IMR-90 (cell line): ENCODE results near the gene CILP. TPM values are rescaled to one million over a fixed set of nuclear protein-coding genes. Genes with fewer than 3 reads are reported as not detected.

Experiments used
- ATAC-seq: fragments of 200-7000 bp; cut with Tn5 transposase; 2 replicates; pipeline ENCODE4 v1.9.1; 2020; ENCODE audit warnings: low read depth, mild to moderate bottlenecking, moderate library complexity
- BruUV-seq: library from RNA; stranded (reverse); fragments of 400-500 nt; replicated peaks from 2 replicates; lab custom pipeline; 2021; lab: Mats Ljungman, UMichigan
- CTCF ChIA-PET: fragments of 300-600 bp; formaldehyde crosslinking; extraction: SDS; loops from one replicate; lab custom pipeline; 2021; ENCODE audit warnings: antibody characterized with exemption; lab: Yijun Ruan, JAX
- POLR2A ChIA-PET: fragments of 300-600 bp; sonication (Branson Sonifier 250); formaldehyde crosslinking; loops from one replicate; lab custom pipeline; 2022; ENCODE audit warnings: antibody characterized with exemption; ENCODE audit not compliant: unreplicated experiment; lab: Charles Lee
- DNase-seq: peaks from one replicate; pipeline ENCODE4 v3.0.0; 2013
- H2AFZ ChIP-seq: replicated peaks from 2 replicates; pipeline ENCODE3; 2013; ENCODE audit warnings: low read length, mild to moderate bottlenecking; ENCODE audit not compliant: poor library complexity
- H2AK5ac ChIP-seq: 2 replicates; pipeline ENCODE4 v1.6.1; 2013; ENCODE audit warnings: low read depth, low read length, inconsistent platforms
- H2AK9ac ChIP-seq: replicated peaks from 2 replicates; pipeline ENCODE3; 2013; ENCODE audit warnings: mild to moderate bottlenecking, low read depth, low read length, moderate library complexity; ENCODE audit not compliant: poor library complexity
- H2BK120ac ChIP-seq: 2 replicates; pipeline ENCODE4 v1.6.1; 2013; ENCODE audit warnings: low read depth, low read length, inconsistent platforms
- H2BK15ac ChIP-seq: 3 replicates; pipeline ENCODE4 v1.6.1; 2013; ENCODE audit warnings: low read depth, low read length, inconsistent platforms
- H2BK20ac ChIP-seq: 2 replicates; pipeline ENCODE4 v1.6.1; 2013; ENCODE audit warnings: low read depth, mild to moderate bottlenecking, inconsistent platforms, low read length, moderate library complexity
- H2BK5ac ChIP-seq: 2 replicates; pipeline ENCODE4 v1.6.1; 2013; ENCODE audit warnings: mild to moderate bottlenecking, low read depth, low read length, inconsistent platforms; ENCODE audit not compliant: poor library complexity, severe bottlenecking
- H3K14ac ChIP-seq: replicated peaks from 2 replicates; pipeline ENCODE4 v1.6.1; 2013; ENCODE audit warnings: low read depth, low read length, inconsistent platforms
- H3K18ac ChIP-seq: 2 replicates; pipeline ENCODE4 v1.6.1; 2013; ENCODE audit warnings: low read depth, low read length, control low read depth
- H3K23ac ChIP-seq: 2 replicates; pipeline ENCODE4 v1.6.1; 2013; ENCODE audit warnings: low read depth, low read length, inconsistent platforms
- H3K27ac ChIP-seq: 2 replicates; pipeline ENCODE4 v1.5.1; 2013; ENCODE audit warnings: mild to moderate bottlenecking, control low read depth, low read length; ENCODE audit not compliant: insufficient read depth
- H3K27me3 ChIP-seq: 2 replicates; pipeline ENCODE4 v1.6.1; 2013; ENCODE audit warnings: low read length; ENCODE audit not compliant: control insufficient read depth, insufficient read depth
- H3K36me3 ChIP-seq: 2 replicates; pipeline ENCODE4 v1.6.1; 2013; ENCODE audit warnings: low read length, mixed read lengths; ENCODE audit not compliant: control insufficient read depth, insufficient read depth
- H3K4ac ChIP-seq: 2 replicates; pipeline ENCODE4 v1.6.1; 2013; ENCODE audit warnings: low read depth, low read length, inconsistent platforms
- H3K4me1 ChIP-seq: 2 replicates; pipeline ENCODE4 v1.6.1; 2013; ENCODE audit warnings: low read length, mixed read lengths; ENCODE audit not compliant: control insufficient read depth, insufficient read depth
- H3K4me2 ChIP-seq: 2 replicates; pipeline ENCODE4 v1.6.1; 2013; ENCODE audit warnings: low read depth, mild to moderate bottlenecking, control low read depth, low read length, moderate library complexity
- H3K4me3 ChIP-seq: 2 replicates; pipeline ENCODE4 v1.5.1; 2013; ENCODE audit warnings: low read depth, mild to moderate bottlenecking, control low read depth, low read length, moderate library complexity; ENCODE audit not compliant: insufficient read depth
- H3K56ac ChIP-seq: 2 replicates; pipeline ENCODE4 v1.6.1; 2013; ENCODE audit warnings: low read length, inconsistent platforms; ENCODE audit not compliant: insufficient read depth; ENCODE audit errors: extremely low read depth
- H3K79me1 ChIP-seq, 2 experiments: 2 replicates each; pipeline ENCODE4 v1.6.1; 2013; ENCODE audit warnings: low read length in 2 of 2, inconsistent platforms in 1 of 2, low read depth in 1 of 2
- H3K9ac ChIP-seq: 2 replicates; pipeline ENCODE4 v1.6.1; 2013; ENCODE audit warnings: low read depth, low read length, control low read depth
- H3K9me1 ChIP-seq: 2 replicates; pipeline ENCODE4 v1.6.1; 2013; ENCODE audit warnings: low read length, inconsistent platforms; ENCODE audit not compliant: insufficient read depth
- H3K9me3 ChIP-seq: 2 replicates; pipeline ENCODE4 v1.6.1; 2013; ENCODE audit warnings: low read length; ENCODE audit not compliant: control insufficient read depth, insufficient read depth
- H4K20me1 ChIP-seq: 2 replicates; pipeline ENCODE4 v1.6.1; 2013; ENCODE audit warnings: low read length, inconsistent platforms; ENCODE audit not compliant: insufficient read depth
- H4K5ac ChIP-seq: 2 replicates; pipeline ENCODE4 v1.6.1; 2013; ENCODE audit warnings: mild to moderate bottlenecking, low read depth, low read length, control low read depth
- H4K8ac ChIP-seq, 2 experiments: 2 replicates each; pipeline ENCODE4 v1.6.1; 2013; ENCODE audit warnings: low read depth in 2 of 2, low read length in 2 of 2, control low read depth in 1 of 2, inconsistent platforms in 1 of 2
- H4K91ac ChIP-seq: 2 replicates; pipeline ENCODE4 v1.6.1; 2013; ENCODE audit warnings: low read depth, low read length, inconsistent platforms; ENCODE audit not compliant: insufficient read depth
- CEBPB ChIP-seq: IDR thresholded peaks from 2 replicates; pipeline ENCODE4 v1.6.1; 2012; ENCODE audit warnings: low read depth, low read length, improper control_type of control experiment
- CTCF ChIP-seq: conservative IDR thresholded peaks from 2 replicates; pipeline ENCODE4 v1.5.1; 2012; ENCODE audit warnings: mild to moderate bottlenecking, low read depth, low read length, improper control_type of control experiment
- ELK1 ChIP-seq: fragments of 150-350 bp; IDR thresholded peaks from 2 replicates; pipeline ENCODE4 v1.6.1; 2016; ENCODE audit warnings: low read depth, mild to moderate bottlenecking, low read length, moderate library complexity, borderline replicate concordance
- FOS ChIP-seq: fragments of 150-350 bp; IDR thresholded peaks from 2 replicates; pipeline ENCODE4 v1.6.1; 2016; ENCODE audit warnings: low read depth, low read length
- MAZ ChIP-seq: IDR thresholded peaks from 2 replicates; pipeline ENCODE4 v1.6.1; 2012; ENCODE audit warnings: low read depth, mild to moderate bottlenecking, low read length, improper control_type of control experiment, moderate library complexity, borderline replicate concordance
- POLR2A ChIP-seq: IDR thresholded peaks from 2 replicates; pipeline ENCODE4 v1.6.1; 2012; ENCODE audit warnings: mild to moderate bottlenecking, low read depth, low read length
- SMC3 ChIP-seq: fragments of 150-350 bp; IDR thresholded peaks from 2 replicates; pipeline ENCODE4 v1.6.1; 2016; ENCODE audit warnings: low read depth, mild to moderate bottlenecking, antibody characterized with exemption, low read length, moderate library complexity
- WGBS, 2 experiments: methylation state at CpG; one replicate each; pipeline versions ENCODE4 v1.1.5 to v1.1.7; 2013; ENCODE audit warnings: missing lambda C conversion rate in 2 of 2; ENCODE audit not compliant: insufficient read length in 1 of 2; ENCODE audit errors: extremely low coverage in 2 of 2; 5-methylcytosine and 5-hydroxymethylcytosine counted together
- dilution Hi-C: fragments of 300-500 bp; cut with HindIII; formaldehyde crosslinking; loops from one replicate; pipeline ENCODE4 v1.14.3; 2018; ENCODE audit warnings: low sequenced_read_pairs; ENCODE audit not compliant: unreplicated experiment
- in situ Hi-C: fragments of 300-500 bp; cut with MboI; formaldehyde crosslinking; loops from 3 replicates; pipeline ENCODE4 v1.14.3; 2019; ENCODE audit warnings: low sequenced_read_pairs, inconsistent platforms, mixed read lengths
- intact Hi-C: fragments of 100-400 bp; cut with micrococcal nuclease; formaldehyde crosslinking; loops from 2 replicates; pipeline ENCODE4 v1.10.0; 2022
- polyA plus RNA-seq, 3 experiments: library from polyadenylated mRNA; depleted of rRNA; stranded (reverse); fragments of >200 nt; gene quantifications; 2 replicates each; pipeline ENCODE4 v1.2.3, GENCODE V29; 2012; ENCODE audit warnings: low replicate concordance in 1 of 3
- total RNA-seq: library from RNA; depleted of rRNA; stranded (reverse); fragments of >200 nt; gene quantifications from 2 replicates; pipeline ENCODE4 v1.2.3, GENCODE V29; 2012

Gene CILP
- total and polyA plus RNA-seq, 2 of the 4 experiments (the other 2 are of a cell fraction), result under 0.01 to 0.02 TPM

- H3K18ac ChIP-seq, result no peak overlapping the region
- H3K9me1 ChIP-seq, result no peaks in the 10 kb centered on the region
- H3K36me3 ChIP-seq, result no peaks in the 10 kb centered on the region
- POLR2A ChIA-PET, result no interaction called here
- H3K27me3 ChIP-seq, result peaks cover 39% of the 10 kb centered on the region
- H2BK20ac ChIP-seq, result no peak overlapping the region
- H3K9ac ChIP-seq, result no peak overlapping the region
- H3K27ac ChIP-seq, result no peak overlapping the region
- DNase-seq (no peak), ATAC-seq (no peak)
- H3K79me1 ChIP-seq, result no peaks in the 10 kb centered on the region
- no peak overlapping the region for H4K91ac ChIP-seq
- H2AFZ ChIP-seq, result no peak overlapping the region
- in situ Hi-C loops, result loop anchor here (5.0 to 10.0 kb wide), 2 partner anchors 79 to 186 kb away; no protein-coding TSS in a partner anchor
- no peak overlapping the region for H2BK15ac ChIP-seq
- 90% methylated on average over 6 of the region's 12 CpGs; no CpG with 5 or more reads in 1 of the 2 experiments for WGBS, 2 experiments
- no peak overlapping the region for H4K5ac ChIP-seq
- no peaks in the 10 kb centered on the region for H3K4me1 ChIP-seq
- TF ChIP-seq FOS (no peak), CTCF (no peak), ELK1 (no peak), MAZ (no peak), POLR2A (no peak), CEBPB (no peak), SMC3 (no peak)
- no peak overlapping the region for H3K23ac ChIP-seq
- H3K14ac ChIP-seq, result no peak overlapping the region
- BruUV-seq, result no TSS peak
- no peak overlapping the region for H2AK5ac ChIP-seq
- H2BK120ac ChIP-seq, result no peak overlapping the region
- H3K4me3 ChIP-seq, result no peak overlapping the region
- no peak overlapping the region for H2AK9ac ChIP-seq
- no peak overlapping the region for H4K8ac ChIP-seq
- no peak overlapping the region for H3K4me2 ChIP-seq
- CTCF ChIA-PET, result no interaction called here
- dilution Hi-C loops, result no loop called here
- no peaks in the 10 kb centered on the region for H3K9me3 ChIP-seq
- H4K20me1 ChIP-seq, result no peaks in the 10 kb centered on the region
- no peak overlapping the region for H2BK5ac ChIP-seq
- H3K56ac ChIP-seq, result no peak overlapping the region
- no peak overlapping the region for H3K4ac ChIP-seq
- intact Hi-C loops, result no loop called here
Measured at GRCh38 chr15:65198571-65198970, 12.7 kb downstream of the CILP start.
